GF-D8 (cell line): ENCODE measurements around the gene SOBP.

Source experiments
- DNase-seq: peaks from one replicate; lab custom pipeline; 2025; lab: John Stamatoyannopoulos, UW

SOBP gene

DNA sequence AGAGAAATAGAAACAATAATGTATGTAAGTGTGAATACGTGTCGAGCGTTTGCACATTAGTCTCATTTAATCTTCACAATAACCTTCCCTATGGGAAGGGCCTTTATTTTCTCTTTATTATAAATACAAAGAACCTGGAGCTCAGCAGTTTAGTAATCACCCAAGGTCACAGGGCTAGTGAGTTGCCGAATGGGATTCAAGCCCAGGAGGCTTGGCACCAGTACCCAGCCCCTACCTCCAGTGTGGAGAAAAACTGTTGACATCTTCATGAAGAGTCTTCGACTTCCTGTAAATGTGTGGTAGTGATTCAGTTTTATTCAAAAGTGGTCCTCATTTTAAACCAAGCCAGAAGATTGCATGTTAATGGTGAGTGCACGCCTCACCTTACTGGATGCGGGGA is 171.4 kb downstream of the SOBP start:
- no peak for DNase-seq

DNA sequence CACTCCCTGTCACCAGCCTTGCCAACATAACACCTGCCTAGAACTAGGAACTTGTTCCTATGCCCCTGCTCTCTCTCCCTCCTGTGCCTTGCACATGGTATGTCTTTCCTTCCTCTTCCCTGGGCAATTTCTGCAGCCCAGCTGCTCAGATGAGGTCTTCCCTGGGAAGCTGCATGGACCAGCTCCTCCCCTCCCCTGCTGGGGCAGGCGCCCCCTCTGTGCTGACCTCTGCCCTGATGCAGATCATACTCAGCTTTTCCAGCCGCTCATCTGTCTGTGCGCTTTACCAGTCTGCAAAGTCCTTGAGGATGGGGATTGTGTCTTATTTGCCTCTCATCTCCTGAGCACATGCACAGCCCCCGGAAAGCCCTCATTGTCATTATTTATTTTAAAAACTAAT is 172.4 kb downstream of the SOBP start:
- DNase-seq = no peak

DNA sequence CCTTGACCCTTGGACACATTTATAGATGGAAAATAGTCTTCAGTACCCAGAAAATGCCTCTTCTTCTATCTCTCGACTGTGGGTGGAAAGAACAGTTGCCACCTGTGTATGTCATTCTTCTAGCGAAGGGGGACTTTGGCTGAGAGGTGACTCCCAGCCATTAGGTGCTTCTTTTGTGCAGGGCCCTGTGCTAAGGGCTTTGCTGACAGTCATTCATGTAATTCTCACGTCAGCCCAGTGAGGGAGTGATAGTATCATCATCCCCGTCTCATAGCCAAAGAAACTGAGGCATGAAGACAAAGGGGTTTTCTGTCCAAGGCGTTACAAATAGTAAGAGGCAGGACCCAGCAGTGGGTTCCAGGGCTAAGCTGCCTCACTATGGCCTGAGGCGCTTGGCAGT is 173.4 kb downstream of the SOBP start:
- no peak for DNase-seq

DNA sequence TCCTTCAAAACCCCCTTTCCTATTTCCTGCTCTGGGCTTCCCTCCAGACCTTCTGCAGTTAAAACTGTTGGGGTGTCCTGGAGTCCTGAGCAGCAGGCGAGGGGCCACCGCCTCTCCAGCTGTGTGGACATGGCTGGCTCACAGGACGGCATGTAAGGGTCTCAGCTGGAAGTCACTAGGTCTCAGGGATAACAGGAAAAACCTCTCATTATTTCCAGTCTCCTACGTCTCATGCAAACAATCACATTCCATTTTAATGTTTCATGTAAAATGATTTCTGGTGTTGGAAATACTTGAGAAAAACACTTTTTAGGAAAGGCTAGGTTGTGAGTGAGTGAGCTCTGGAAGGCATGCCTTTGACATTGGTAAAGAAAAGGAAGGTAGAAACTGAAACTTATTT is 175.5 kb downstream of the SOBP start:
- DNase-seq = no peak

DNA sequence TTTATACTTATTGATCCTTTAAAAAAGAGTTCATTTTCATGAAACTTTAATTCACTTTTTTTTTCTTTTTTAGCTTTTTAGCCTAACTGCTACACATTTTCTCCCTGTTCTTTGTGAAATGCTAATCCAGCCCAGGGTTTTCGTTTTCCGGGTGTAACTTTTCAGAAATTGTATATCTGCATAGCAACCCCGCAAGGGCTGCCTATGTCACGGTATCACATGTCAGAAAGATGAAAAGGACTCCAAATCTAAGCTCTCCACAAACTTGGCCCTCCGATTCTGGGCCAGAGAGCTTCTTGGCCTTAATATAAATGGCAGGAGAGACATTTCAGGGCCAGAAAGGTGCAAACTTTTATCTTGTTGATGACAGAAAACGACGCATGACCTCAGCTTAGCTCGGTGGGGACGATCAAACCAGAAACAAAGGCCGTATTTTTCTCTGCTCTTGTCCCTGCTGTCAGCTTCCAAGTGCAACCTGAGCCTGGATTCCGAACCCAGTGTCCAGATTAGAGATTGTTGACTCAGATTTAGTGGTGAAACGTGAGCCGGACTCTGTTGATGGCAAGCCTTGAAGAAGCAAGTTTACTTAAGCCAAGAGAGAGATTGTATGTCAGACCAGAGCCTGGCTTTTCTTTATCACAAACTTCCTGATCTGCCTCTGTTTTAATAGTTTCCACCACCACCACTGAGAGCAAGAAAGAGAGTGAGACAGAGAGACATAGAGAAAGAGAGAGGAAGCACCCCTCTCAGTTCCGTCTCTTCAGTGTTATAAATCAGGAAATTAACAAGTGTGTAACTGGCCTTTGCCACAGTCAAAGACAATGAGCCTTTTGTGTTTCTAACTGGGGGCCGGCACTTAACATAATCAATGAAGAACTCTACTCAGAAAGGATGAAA is 176.4 kb downstream of the SOBP start:
- DNase-seq = no peak

DNA sequence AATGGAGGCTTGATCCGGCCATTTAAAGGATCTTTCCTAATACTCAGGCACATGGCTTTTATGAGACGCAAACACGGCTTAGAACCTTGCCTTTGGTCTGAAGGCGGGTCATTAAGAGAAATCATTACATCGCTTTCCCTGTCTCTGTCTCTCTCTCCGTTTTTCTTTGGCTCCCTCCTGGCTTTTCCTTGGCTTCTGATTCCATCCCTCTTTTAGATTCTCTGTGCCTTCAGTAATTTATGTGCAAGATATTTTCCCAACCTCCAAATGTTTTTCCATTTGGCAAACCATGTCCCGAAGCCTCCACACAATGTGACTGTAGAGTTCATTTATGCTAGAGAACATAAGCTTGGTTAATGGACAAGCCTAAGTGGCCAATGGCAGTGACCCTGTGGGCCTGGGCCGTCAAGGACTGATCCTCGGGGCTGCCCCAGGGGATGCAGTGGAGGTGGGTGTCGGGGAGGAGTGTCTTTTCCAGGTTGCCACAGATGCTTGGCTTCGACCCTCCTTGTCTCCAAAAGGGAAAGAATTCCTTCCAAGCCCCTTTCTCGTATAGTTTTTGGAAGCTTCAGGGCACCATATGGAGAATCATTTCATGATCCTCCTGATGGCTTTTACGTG is 177.2 kb downstream of the SOBP start:
- no peak for DNase-seq

DNA sequence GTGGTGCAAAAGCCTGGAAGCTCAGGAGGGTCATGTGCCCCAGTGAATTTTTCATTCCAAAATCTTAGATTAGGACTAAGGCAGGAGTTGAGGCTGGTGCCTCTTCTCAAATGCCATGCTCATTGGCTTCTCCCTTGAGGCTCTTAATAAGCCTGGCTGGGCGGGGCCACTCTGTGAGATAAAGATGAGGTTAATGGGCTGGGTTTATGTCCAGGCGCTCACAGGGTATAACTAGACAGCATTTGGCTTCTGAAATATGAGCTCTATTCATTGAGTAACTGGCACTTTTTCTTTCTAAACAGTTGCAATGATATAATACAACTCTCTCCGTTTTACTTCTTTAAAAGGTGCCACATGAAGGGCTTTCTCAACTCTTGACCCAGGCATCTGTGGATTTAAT is 177.9 kb downstream of the SOBP start:
- DNase-seq = no peak

DNA sequence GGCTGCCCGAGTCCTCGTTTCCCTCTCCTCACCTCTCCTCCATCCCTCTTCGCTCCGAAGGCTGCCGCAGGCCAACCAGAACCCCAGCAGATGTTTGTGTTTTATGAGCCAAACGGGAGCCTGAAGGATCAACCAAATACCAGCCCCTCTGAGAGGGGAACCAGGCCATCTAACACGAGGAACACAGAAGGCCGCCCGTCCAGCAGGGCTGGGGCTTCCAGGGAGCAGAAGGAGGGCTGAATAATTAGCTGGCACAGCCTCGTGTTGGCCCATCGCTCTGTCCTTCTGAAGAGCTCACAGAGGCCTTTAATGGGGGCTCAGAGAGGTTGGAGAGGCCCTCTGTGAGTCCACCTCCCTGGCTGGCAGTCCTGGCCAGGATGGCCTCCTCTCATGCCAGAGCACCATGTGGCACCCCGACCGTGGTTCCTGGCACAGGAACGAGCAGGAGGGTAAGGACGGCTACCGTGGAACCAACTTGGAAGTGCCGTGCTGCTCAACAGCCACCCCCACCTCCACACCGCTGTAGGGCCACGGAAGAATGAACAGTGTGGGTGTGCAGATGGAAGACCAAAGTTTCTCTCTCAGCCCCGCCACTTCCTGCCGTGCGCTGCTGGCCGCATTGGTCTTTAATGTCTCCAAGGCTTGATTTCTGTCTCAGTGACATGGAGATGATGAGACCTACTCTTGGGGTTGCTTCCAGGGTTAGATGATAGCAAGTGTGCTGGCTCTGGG is 179.0 kb downstream of the SOBP start:
- DNase-seq = no peak

DNA sequence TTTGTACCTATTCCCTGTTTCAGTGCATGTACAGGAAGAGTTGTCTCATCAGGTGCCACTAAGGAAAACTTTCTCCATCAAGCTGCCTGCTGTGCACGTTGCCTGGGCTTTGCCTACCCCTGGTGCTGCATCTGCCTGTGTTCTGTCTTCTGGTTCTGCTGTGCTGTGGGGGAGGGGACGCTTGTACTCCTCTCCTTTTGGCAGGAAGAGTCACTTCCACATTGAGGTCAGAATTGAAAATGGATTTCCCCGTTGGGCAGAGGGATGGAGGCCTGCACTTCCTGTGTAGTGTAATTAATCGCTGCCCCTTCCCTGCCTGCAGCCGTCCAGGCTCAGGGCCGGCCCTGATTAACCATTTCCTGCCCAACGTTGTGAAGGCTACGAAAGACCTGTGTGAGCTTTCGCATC is 180.9 kb downstream of the SOBP start:
- no peak for DNase-seq

DNA sequence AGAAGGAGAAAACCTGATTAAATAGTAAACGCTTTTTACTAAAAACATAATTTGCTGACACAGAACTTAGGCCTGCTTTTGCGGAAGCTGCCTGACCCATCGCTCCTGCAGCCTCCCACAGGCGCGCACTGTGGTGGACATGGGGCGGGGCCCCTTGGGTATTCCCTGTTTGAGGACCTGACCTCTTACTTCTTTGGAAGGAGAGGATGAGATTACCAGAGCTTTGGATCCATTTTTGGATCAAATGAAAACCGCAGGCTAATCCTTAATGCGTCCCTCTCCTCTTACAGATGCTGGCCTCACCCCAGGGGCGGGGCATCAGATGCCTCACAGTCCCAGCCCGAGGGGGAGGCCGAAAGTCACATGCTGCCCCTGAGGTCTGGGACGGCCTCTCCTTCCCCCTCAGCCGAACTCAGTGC is 183.2 kb downstream of the SOBP start:
- DNase-seq = no peak

DNA sequence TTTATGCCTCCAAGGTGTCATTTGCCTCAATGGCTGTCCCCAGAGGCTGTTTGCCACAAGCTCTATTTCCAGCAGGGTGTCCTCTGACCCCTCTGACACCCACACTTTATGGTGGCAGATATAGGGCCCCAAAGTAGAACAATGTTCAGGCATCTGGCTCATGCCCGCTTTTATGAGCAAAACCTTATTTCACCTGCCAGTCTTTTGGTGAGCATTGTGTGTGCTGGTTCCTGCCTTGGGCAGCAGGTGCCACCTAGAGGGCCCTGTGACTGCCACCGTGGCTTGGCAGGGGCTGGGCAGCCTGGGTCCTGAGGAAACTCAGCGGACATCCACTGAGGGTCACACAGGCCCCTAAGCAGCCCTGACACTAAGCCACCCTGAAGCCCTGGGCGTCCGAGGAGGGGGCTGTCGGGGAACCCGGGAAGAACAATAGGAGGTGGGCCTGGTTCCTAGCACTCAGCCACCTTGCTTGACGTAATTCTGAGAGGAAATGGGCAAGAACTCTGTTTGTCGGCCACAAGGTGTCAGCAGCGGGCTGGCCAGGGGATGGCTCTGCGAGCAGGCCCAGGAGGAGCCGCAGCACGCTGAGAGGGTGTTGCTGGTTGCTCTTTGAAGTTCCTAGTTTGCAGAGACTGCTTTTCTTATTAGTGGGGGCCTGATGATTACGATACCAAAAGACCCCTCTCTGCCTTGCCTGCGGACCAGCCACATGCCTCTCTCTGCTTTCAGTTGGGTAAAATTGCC is 185.2 kb downstream of the SOBP start:
- peak; percentile 39 for DNase-seq

DNA sequence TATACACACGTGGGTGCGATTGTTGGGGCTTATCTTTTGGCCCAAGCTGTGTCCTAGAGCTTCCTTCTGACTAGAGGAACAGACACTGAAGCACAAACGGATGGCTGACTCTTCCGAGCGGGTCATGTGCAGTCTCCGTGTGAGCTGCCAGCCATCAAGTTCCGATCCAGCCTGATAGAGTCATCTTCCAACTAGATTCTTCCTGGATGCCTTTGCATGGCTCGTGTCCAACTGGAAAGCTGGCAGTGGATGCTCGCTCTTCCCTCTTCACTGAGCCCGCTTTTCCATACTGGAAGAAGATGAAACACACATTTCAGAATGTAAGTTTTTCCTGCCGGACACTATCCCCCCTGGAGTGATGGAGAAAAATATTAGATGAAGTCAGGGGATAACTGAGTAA is 186.1 kb downstream of the SOBP start:
- DNase-seq = no peak

DNA sequence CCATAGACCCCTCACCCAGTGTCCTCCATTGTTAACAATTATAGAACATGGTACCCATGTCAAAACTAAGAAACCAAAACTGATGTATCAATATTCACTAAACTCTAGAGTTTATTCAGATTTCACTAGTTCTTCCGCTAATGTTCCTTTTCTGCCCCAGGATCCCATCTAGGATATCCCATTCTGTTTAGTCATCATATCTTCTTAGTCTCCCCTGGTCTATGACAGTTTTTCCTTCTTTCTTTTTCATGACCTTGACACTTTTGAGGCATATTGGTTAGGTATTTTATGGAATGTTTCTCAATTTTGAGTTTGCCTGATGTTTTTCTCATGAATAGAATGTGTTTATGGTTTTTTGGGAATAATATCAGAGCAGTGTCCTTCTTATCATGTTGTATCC is 187.5 kb downstream of the SOBP start:
- no peak for DNase-seq

DNA sequence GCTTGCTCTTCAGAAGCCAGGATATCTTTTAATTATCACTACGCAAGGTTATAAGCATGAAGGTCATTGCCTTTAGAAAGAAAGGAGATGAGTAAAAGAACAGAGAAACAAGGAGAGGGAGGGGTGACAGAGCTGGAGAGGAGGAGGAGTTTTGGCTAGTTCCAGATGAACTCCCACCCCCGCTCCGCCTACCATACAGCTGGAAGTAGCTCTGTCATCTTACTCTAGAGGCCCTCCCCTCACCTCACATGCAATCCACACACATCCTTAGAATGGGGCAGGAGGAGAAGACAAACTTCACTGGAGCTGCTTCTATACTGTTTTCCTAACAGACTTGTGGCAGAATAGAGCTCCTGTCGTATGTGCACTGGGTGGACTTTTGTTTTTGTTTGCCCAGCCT is 189.5 kb downstream of the SOBP start:
- no peak for DNase-seq

DNA sequence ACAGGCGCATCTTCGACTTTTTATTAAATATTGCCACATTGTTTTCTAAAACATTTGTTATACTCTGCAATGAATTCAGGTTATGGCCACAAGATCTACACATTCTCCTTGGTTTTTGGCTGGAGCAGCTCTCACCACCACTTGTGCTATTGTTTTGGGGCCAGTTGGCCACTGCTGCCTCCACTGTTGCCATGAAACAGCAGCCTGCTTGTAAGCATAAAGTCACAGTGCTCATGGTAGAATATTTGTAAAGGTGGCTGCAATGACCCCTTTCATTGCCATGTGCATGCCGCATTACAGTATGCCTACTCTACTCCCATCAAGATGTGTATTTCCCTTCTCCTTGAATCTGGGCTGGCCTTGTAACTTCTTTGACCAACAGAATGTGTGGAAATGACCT is 192.8 kb downstream of the SOBP start:
- no peak for DNase-seq

DNA sequence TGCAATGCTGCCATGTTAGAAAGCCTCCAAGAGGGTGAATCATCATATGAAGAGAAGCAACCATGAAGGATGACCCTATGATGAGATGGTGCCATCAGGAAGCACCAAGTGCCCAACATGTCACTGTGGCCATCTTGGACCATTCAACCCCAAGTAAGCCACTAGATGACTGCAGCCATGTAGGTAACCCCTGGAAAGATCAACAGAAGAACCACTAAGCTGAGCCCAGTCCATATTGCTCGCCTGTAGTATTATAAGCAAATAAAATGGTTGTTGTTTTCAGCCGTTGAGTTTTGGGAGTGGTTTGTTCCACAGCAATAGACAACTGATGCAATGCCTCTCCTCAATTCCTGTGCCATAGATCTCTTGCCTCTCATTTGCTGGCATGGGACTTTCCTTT is 193.3 kb downstream of the SOBP start:
- no peak for DNase-seq

DNA sequence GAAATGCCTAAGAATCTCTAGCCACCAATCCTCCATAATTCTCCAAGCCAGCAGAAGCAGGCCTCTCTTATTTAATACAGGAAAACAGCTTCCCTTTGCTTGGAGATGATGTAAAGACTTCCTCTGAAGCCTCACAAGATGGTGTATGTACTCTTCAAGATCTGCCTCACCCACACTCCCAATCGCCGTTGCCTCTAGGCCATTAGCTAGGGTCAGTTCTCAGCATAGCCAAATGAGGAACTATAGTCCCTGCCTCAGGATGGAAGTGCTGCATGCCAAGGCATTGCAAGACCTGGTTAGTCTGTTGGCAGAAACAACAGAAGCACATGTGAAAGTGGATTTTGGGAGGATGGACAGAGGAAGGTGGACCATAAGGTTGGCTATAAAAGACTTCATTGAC is 195.1 kb downstream of the SOBP start:
- DNase-seq = no peak

DNA sequence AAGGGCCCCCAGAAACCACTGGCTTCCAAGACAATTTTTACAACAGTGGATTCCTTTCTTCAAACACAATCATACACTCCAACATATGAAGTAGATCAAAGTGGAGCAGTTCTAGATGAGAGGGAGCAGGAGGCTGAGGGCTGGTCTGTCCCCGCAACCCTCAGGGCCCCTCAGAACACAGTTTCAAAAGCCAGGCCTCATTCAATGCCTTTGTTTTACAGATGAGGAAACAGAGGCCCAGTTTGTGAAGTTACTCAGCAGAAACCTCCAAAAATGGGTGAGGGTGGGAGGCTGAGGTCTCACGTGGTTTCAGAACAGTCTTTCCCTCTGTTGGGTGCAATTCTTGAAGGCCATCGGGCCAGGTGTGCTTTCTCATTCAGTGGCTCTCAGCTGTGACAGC is 199.3 kb downstream of the SOBP start:
- no peak for DNase-seq

DNA sequence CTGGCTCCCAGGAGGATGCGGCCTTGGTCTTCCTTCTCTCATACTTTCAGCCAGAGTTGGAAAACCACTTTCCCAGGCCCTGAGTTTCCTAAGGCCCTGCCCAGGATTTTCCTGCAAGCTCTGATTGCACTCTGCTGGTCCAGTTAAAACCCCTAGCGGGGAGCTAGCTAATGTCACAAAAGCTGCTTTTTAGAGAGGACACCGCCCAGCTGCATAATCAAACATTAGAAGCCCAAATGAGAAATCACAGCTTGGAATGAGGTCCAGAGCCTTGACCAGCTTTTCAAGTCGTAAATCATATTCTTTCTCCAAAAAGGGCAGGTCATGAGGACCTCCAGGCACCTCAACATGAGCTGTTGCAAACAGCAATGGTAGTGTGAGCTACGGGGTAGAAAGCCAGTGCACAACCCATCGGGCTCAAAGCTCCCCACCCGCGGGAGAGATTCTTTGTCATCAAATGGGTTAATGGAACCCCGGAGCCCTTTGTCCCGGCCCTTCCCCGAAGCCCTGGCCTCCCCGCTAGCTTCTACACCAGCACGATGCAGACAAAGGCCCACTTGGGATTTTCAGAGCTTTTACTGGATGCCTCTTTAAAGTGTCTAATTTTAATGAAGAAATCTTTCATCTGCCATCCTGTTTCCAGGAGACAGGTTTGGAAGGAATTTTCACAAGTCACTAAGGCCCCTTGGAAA is 200.2 kb downstream of the SOBP start:
- no peak for DNase-seq

DNA sequence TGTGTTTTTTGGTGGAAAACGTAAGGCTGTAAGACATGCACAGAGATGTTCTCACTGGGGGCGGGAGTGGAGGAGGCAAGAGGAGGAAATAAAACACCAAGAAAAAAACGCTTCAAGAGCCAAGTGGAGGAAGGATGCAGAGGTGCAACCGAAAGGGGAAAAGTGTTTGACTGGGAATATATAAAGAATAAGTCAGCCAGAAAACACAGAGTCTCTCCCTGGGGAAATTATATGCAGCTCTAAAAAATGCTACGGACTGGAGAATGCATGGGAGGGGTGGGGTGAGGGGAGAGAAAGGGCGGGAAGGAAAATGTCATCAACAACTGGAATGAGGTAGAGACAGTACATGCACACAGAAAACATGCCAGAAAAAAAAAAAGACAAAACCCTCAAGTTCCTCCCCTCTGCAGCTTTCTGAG is 200.7 kb downstream of the SOBP start:
- no peak for DNase-seq

DNA sequence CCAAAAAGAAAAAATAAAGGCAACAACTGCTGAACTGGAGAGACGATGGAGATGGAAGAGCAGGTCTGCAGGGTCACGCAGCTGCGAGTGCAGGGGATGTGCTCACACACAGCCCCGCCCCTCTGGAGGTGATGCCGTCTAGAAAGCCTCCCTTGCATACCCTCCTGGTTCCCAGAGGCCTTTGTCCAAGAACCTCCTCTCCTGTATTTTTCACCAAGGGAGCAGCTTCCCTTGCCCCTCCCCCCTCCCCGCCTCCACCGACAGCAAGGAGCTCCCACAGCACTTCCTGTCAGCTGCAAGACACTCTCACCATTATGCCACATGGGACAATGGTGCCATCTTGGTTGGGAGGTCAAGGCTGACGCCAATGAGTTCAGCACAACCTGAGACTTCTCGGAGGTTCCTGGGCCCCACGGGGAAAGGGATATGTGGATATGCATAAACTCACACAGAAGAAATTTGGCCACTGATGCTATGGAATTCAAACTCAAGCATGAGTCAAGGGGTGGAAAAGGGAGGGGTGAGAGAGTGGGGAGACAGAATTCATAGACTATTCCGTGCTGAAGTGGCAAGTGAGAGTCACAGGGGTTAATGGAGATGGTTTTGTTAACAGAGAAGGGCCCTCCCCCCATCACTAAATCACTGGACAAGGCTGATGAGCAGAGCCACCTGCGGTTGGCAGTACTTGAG is 201.3 kb downstream of the SOBP start:
- no peak for DNase-seq
